HepG2 (cell line): Measurements from ENCODE around the gene RPS6KA5. TPM values are rescaled to one million over a fixed set of nuclear protein-coding genes. Genes with fewer than 3 reads are reported as not detected.

ENCODE experiments used
- ATAC-seq: fragments of 200-7000 bp; cut with Tn5 transposase; 3 replicates; pipeline ENCODE4 v1.9.1; 2020; ENCODE audit warnings: mild to moderate bottlenecking, moderate library complexity
- BruUV-seq: library from RNA; stranded (reverse); fragments of 400-500 nt; replicated peaks from 2 replicates; lab custom pipeline; 2021; lab: Mats Ljungman, UMichigan
- CTCF ChIA-PET: fragments of 300-600 bp; formaldehyde crosslinking; extraction: SDS; loops from one replicate; lab custom pipeline; 2021; ENCODE audit warnings: low total read pairs, inconsistent platforms, low intra/inter-chr PET ratio; lab: Yijun Ruan, JAX
- POLR2A ChIA-PET: fragments of 350-600 bp; sonication (Branson Sonifier 250); formaldehyde crosslinking; loops from one replicate; lab custom pipeline; 2020; ENCODE audit warnings: antibody characterized with exemption, inconsistent platforms; lab: Yijun Ruan, JAX
- DNase-seq: peaks from one replicate; pipeline ENCODE4 v3.0.0-alpha.2; 2015; ENCODE audit warnings: low spot score
- FAIRE-seq: peaks from 3 replicates; lab custom pipeline; 2011; peaks lifted over from hg19 to GRCh38; lab: Jason Lieb, UNC
- H2AFZ ChIP-seq: one replicate; pipeline ENCODE4 v1.6.1; 2011; ENCODE audit warnings: low read length, inconsistent platforms
- H3K27ac ChIP-seq: fragments of 300-600 bp; 3 replicates; pipeline ENCODE4 v1.8.0; 2011; ENCODE audit warnings: mixed run types, mild to moderate bottlenecking, mixed read lengths, low read length, inconsistent platforms; ENCODE audit not compliant: insufficient read depth; ENCODE audit errors: extremely low read length
- H3K27me3 ChIP-seq, 2 experiments: fragments of 200-600 bp in 1 of 2; 2 replicates in 1 of 2; 3 replicates in 1 of 2; pipeline versions ENCODE4 v1.6.0 to v1.8.0; 2011; ENCODE audit warnings: low read length in 2 of 2, mild to moderate bottlenecking in 2 of 2, moderate library complexity in 2 of 2, inconsistent platforms in 1 of 2; ENCODE audit not compliant: insufficient read depth in 2 of 2, control insufficient read depth in 1 of 2
- H3K36me3 ChIP-seq, 2 experiments: fragments of 200-600 bp in 1 of 2; replicated peaks in 1 of 2; 2 replicates in 1 of 2; 3 replicates in 1 of 2; pipeline versions ENCODE4 v1.5.1 to v1.8.0; 2011; ENCODE audit warnings: low read length in 2 of 2, inconsistent platforms in 1 of 2; ENCODE audit not compliant: insufficient read depth in 2 of 2, control insufficient read depth in 1 of 2
- H3K4me1 ChIP-seq: 2 replicates; pipeline ENCODE4 v1.5.1; 2012; ENCODE audit warnings: low read length, inconsistent platforms; ENCODE audit not compliant: insufficient read depth
- H3K4me2 ChIP-seq: 2 replicates; pipeline ENCODE4 v1.6.0; 2011; ENCODE audit warnings: low read depth, low read length, inconsistent platforms
- H3K4me3 ChIP-seq, 3 experiments: fragments of 200-600 bp in 1 of 3; sonication (generic), shearing (Covaris generic) in 1 of 3; replicated peaks in 1 of 3; 2 replicates each; pipeline ENCODE4 v1.5.1; 2011 to 2016; ENCODE audit warnings: low read length in 3 of 3, inconsistent platforms in 2 of 3, low read depth in 2 of 3, mild to moderate bottlenecking in 2 of 3, control low read depth in 1 of 3, mixed read lengths in 1 of 3; ENCODE audit not compliant: insufficient read depth in 1 of 3
- H3K79me2 ChIP-seq: one replicate; pipeline ENCODE4 v1.6.1; 2011; ENCODE audit warnings: low read length, inconsistent platforms; ENCODE audit not compliant: insufficient read depth
- H3K9ac ChIP-seq: 2 replicates; pipeline ENCODE4 v1.6.0; 2011; ENCODE audit warnings: mild to moderate bottlenecking, low read depth, low read length, inconsistent platforms; ENCODE audit not compliant: insufficient read depth
- H3K9me3 ChIP-seq: 2 replicates; pipeline ENCODE4 v1.5.1; 2012; ENCODE audit warnings: mild to moderate bottlenecking, low read length
- H4K20me1 ChIP-seq: 2 replicates; pipeline ENCODE4 v1.6.0; 2011; ENCODE audit warnings: inconsistent platforms, mild to moderate bottlenecking, low read length, moderate library complexity; ENCODE audit not compliant: insufficient read depth
- EP300 ChIP-seq, 3 experiments: sonication (generic) in 1 of 3; formaldehyde crosslinking in 1 of 3; IDR thresholded peaks; 2 replicates each; pipeline versions ENCODE4 v1.5.1 to v1.6.1; 2011 to 2020; ENCODE audit warnings: low read depth in 2 of 3, low read length in 2 of 3, borderline replicate concordance in 1 of 3, improper control_type of control experiment in 1 of 3, mild to moderate bottlenecking in 1 of 3, missing genetic modification reagents in 1 of 3, moderate library complexity in 1 of 3
- HNF1B ChIP-seq: sonication (generic); formaldehyde crosslinking; IDR thresholded peaks from 2 replicates; pipeline ENCODE4 v1.5.1; 2020; ENCODE audit warnings: mild to moderate bottlenecking, moderate library complexity, missing genetic modification reagents
- IRF2 ChIP-seq: IDR thresholded peaks from 2 replicates; pipeline ENCODE4 v1.6.1; 2018; ENCODE audit warnings: missing genetic modification reagents, missing compliant biosample characterization
- PBX3 ChIP-seq: sonication (generic); formaldehyde crosslinking; IDR thresholded peaks from 2 replicates; pipeline ENCODE4 v1.8.1; 2023; ENCODE audit warnings: missing genetic modification reagents, inconsistent platforms, borderline replicate concordance
- REL ChIP-seq: sonication (generic); formaldehyde crosslinking; conservative IDR thresholded peaks from 2 replicates; pipeline ENCODE4 v1.8.0; 2022; ENCODE audit warnings: mild to moderate bottlenecking, missing genetic modification reagents, moderate library complexity
- RFX5 ChIP-seq: IDR thresholded peaks from 2 replicates; pipeline ENCODE4 v1.6.1; 2011; ENCODE audit warnings: low read depth, low read length, improper control_type of control experiment
- SP5 ChIP-seq: IDR thresholded peaks from 2 replicates; pipeline ENCODE4 v1.6.1; 2016; ENCODE audit warnings: low read depth, borderline replicate concordance
- XBP1 ChIP-seq: sonication (generic); formaldehyde crosslinking; IDR thresholded peaks from 2 replicates; pipeline ENCODE4 v1.5.0; 2020; ENCODE audit warnings: missing genetic modification reagents
- ZNF484 ChIP-seq: sonication (generic); formaldehyde crosslinking; IDR thresholded peaks from 2 replicates; pipeline ENCODE4 v1.5.1; 2020; ENCODE audit warnings: mild to moderate bottlenecking, low read depth, missing genetic modification reagents, borderline replicate concordance
- ZNF644 ChIP-seq: IDR thresholded peaks from 2 replicates; pipeline ENCODE4 v1.6.1; 2016; ENCODE audit warnings: low read depth
- WGBS: methylation state at CpG from one replicate; pipeline ENCODE4 v1.1.6; 2017; ENCODE audit warnings: low lambda C conversion rate; 5-methylcytosine and 5-hydroxymethylcytosine counted together
- in situ Hi-C: cut with HindIII; loops from 2 replicates; pipeline ENCODE4 v1.10.0; 2017; ENCODE audit warnings: low pct_unique_long_range_greater_than_20kb; ENCODE audit not compliant: extremely low pct_ligation_motif_present
- intact Hi-C: fragments of 100-400 bp; cut with micrococcal nuclease; formaldehyde crosslinking; loops from one replicate; pipeline ENCODE4 v1.10.0; 2022; ENCODE audit not compliant: unreplicated experiment
- polyA plus RNA-seq, 8 experiments: library from polyadenylated mRNA; depleted of rRNA in 3 of 8; stranded (reverse) in 7 of 8; unstranded in 1 of 8; fragments of >200 nt; fragmentation: Illumina TruSeq in 4 of 8; extraction: Trizol in 4 of 8; gene quantifications; 2 replicates each; pipeline versions ENCODE4 v1.2.1 to v1.2.3, GENCODE V29; 2011 to 2016; ENCODE audit warnings: low read depth in 4 of 8, missing spikeins in 1 of 8, mixed read lengths in 1 of 8; ENCODE audit not compliant: insufficient read depth in 1 of 8
- total RNA-seq, 5 experiments: library from RNA; depleted of rRNA; stranded (reverse); fragments of >200 nt; fragmentation: Illumina TruSeq; extraction: Trizol; gene quantifications; 2 replicates each; pipeline ENCODE4 v1.2.3, GENCODE V29; 2016; ENCODE audit warnings: low read depth in 1 of 5
- TF ChIP-seq, protein P1 (sequence below): sonication (generic); formaldehyde crosslinking; conservative IDR thresholded peaks from 2 replicates; pipeline ENCODE4 v1.4.0; 2020; ENCODE audit warnings: mild to moderate bottlenecking, missing genetic modification reagents, moderate library complexity
- TF ChIP-seq, protein P2 (sequence below): sonication (generic); formaldehyde crosslinking; IDR thresholded peaks from 2 replicates; pipeline ENCODE4 v1.4.0; 2020; ENCODE audit warnings: mild to moderate bottlenecking, missing genetic modification reagents, borderline replicate concordance

RPS6KA5 gene
- total and polyA plus RNA-seq, 2 of the 13 experiments (the other 11 are each of a cell fraction or from before 2014, with no cell fraction given): 0.50 to 0.58 TPM

DNA sequence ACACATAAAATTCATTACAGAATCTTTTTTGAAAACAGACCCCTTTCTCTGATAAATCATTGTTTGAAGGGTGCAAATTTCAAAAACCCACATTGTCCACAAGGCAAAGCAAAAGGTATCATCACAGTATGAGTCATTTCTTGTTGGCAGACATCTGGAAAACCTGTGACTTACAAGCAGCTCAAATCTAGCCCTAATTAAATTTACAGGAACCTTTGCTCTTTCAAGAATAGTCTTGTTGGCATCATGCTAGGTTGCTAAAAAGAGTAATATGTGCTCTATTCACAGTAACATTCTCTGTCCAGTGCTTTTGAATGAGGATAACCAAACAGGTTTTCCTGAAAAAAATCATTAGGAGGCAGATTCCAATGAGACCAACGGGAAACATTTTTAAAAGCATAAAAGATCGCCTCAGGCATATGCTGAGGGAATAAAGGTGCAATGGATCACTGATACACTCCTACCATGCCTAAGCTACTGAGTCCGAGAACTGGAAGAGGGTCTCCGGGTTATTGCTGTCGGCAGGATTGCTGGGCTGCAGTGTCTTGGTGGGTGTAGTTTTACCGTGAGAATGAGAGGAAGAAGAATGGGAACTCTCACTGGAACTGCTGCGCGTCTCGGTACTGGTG, 188.7 kb downstream of the RPS6KA5 start:
- H3K9me3 ChIP-seq: no peaks in the 10 kb centered on the region
- no peak overlapping the region for H3K9ac ChIP-seq
- H3K4me3 ChIP-seq: no peak overlapping the region
- FAIRE-seq: no peak
- no peak overlapping the region for H2AFZ ChIP-seq
- no peaks in the 10 kb centered on the region for H3K79me2 ChIP-seq
- no peak overlapping the region for H3K27ac ChIP-seq
- BruUV-seq: no TSS peak
- no peaks in the 10 kb centered on the region for H3K36me3 ChIP-seq
- no peak for ATAC-seq
- no peaks in the 10 kb centered on the region for H3K4me1 ChIP-seq
- no peaks in the 10 kb centered on the region for H3K27me3 ChIP-seq
- no peak overlapping the region for H3K4me2 ChIP-seq
- POLR2A ChIA-PET: no interaction called here
- CTCF ChIA-PET: no interaction called here
- intact Hi-C loops (no loop called here), in situ Hi-C loops (no loop called here)
- WGBS: 78% methylated on average over 9 of the region's 9 CpGs
- H4K20me1 ChIP-seq: no peaks in the 10 kb centered on the region
- DNase-seq: no peak
- no peak for TF ChIP-seq IRF2 (CRISPR knock-in tag)
- TF ChIP-seq SP5: no peak
- no peak for TF ChIP-seq XBP1 (CRISPR knock-in tag)
- no peak for TF ChIP-seq PBX3
- no peak for TF ChIP-seq HNF1B (CRISPR knock-in tag)
- no peak for TF ChIP-seq ZNF644 (CRISPR knock-in tag)
- TF ChIP-seq, protein P1, sequence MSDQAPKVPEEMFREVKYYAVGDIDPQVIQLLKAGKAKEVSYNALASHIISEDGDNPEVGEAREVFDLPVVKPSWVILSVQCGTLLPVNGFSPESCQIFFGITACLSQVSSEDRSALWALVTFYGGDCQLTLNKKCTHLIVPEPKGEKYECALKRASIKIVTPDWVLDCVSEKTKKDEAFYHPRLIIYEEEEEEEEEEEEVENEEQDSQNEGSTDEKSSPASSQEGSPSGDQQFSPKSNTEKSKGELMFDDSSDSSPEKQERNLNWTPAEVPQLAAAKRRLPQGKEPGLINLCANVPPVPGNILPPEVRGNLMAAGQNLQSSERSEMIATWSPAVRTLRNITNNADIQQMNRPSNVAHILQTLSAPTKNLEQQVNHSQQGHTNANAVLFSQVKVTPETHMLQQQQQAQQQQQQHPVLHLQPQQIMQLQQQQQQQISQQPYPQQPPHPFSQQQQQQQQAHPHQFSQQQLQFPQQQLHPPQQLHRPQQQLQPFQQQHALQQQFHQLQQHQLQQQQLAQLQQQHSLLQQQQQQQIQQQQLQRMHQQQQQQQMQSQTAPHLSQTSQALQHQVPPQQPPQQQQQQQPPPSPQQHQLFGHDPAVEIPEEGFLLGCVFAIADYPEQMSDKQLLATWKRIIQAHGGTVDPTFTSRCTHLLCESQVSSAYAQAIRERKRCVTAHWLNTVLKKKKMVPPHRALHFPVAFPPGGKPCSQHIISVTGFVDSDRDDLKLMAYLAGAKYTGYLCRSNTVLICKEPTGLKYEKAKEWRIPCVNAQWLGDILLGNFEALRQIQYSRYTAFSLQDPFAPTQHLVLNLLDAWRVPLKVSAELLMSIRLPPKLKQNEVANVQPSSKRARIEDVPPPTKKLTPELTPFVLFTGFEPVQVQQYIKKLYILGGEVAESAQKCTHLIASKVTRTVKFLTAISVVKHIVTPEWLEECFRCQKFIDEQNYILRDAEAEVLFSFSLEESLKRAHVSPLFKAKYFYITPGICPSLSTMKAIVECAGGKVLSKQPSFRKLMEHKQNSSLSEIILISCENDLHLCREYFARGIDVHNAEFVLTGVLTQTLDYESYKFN: no peak
- TF ChIP-seq EP300 (IDR thresholded peaks at IDR 0.05; ENCODE audit: low read depth in 2 of 2, low read length in 2 of 2): no peak
- no peak for TF ChIP-seq EP300 (CRISPR knock-in tag; IDR thresholded peaks at IDR 0.05; ENCODE audit: borderline replicate concordance)
- no peak for TF ChIP-seq REL
- no peak for TF ChIP-seq ZNF484
- no peak for TF ChIP-seq RFX5
- TF ChIP-seq, protein P2, sequence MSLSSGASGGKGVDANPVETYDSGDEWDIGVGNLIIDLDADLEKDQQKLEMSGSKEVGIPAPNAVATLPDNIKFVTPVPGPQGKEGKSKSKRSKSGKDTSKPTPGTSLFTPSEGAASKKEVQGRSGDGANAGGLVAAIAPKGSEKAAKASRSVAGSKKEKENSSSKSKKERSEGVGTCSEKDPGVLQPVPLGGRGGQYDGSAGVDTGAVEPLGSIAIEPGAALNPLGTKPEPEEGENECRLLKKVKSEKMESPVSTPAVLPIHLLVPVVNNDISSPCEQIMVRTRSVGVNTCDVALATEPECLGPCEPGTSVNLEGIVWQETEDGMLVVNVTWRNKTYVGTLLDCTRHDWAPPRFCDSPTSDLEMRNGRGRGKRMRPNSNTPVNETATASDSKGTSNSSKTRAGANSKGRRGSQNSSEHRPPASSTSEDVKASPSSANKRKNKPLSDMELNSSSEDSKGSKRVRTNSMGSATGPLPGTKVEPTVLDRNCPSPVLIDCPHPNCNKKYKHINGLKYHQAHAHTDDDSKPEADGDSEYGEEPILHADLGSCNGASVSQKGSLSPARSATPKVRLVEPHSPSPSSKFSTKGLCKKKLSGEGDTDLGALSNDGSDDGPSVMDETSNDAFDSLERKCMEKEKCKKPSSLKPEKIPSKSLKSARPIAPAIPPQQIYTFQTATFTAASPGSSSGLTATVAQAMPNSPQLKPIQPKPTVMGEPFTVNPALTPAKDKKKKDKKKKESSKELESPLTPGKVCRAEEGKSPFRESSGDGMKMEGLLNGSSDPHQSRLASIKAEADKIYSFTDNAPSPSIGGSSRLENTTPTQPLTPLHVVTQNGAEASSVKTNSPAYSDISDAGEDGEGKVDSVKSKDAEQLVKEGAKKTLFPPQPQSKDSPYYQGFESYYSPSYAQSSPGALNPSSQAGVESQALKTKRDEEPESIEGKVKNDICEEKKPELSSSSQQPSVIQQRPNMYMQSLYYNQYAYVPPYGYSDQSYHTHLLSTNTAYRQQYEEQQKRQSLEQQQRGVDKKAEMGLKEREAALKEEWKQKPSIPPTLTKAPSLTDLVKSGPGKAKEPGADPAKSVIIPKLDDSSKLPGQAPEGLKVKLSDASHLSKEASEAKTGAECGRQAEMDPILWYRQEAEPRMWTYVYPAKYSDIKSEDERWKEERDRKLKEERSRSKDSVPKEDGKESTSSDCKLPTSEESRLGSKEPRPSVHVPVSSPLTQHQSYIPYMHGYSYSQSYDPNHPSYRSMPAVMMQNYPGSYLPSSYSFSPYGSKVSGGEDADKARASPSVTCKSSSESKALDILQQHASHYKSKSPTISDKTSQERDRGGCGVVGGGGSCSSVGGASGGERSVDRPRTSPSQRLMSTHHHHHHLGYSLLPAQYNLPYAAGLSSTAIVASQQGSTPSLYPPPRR (CRISPR knock-in tag): no peak
